Gastrocnemius medialis (tissue), 4 donors: ENCODE results near the gene HOXB5. TPM values are rescaled to one million over a fixed set of nuclear protein-coding genes. Genes with fewer than 3 reads are reported as not detected.

Experiments
- ATAC-seq, 2 donors: fragments of 150-250 bp; one replicate each; pipeline ENCODE4 v1.9.1; 2016
- DNase-seq, 2 donors: peaks; one replicate each; pipeline ENCODE4 v3.0.0-alpha.2; 2019
- H3K27ac ChIP-seq, 4 donors: fragments of 200-600 bp; sonication (generic); 1 replicate in 1 of 4; 2 replicates in 3 of 4; pipeline ENCODE4 v1.5.1; 2016 to 2018; ENCODE audit warnings: mild to moderate bottlenecking in 2 of 4, moderate library complexity in 1 of 4
- H3K27me3 ChIP-seq, 3 donors: fragments of 200-600 bp; sonication (generic) in 2 of 3; 1 replicate in 1 of 3; 2 replicates in 2 of 3; pipeline versions ENCODE4 v1.5.1 to v1.6.0; 2016 to 2019; ENCODE audit warnings: mild to moderate bottlenecking in 1 of 3, moderate library complexity in 1 of 3
- H3K36me3 ChIP-seq, 2 donors: fragments of 200-600 bp; sonication (generic) in 1 of 2; one replicate each; pipeline ENCODE4 v1.5.1; 2017 to 2018
- H3K4me1 ChIP-seq, 2 donors: fragments of 200-600 bp; sonication (generic) in 1 of 2; one replicate each; pipeline ENCODE4 v1.5.1; 2016 to 2017; ENCODE audit warnings: mild to moderate bottlenecking in 2 of 2
- H3K4me3 ChIP-seq, 4 donors: fragments of 200-600 bp; sonication (generic) in 3 of 4; 1 replicate in 1 of 4; 2 replicates in 3 of 4; pipeline ENCODE4 v1.5.1; 2016 to 2019; ENCODE audit warnings: mild to moderate bottlenecking in 2 of 4
- H3K9me3 ChIP-seq, 3 donors: fragments of 200-600 bp; sonication (generic) in 2 of 3; 1 replicate in 1 of 3; 2 replicates in 2 of 3; pipeline ENCODE4 v1.5.1; 2016 to 2019
- POLR2A ChIP-seq, 2 donors: fragments of 450-650 bp; IDR thresholded peaks; one replicate each; pipeline ENCODE4 v1.6.1; 2017; ENCODE audit warnings: antibody characterized with exemption in 2 of 2, mild to moderate bottlenecking in 2 of 2, moderate library complexity in 2 of 2
- in situ Hi-C, 4 donors: fragments of 200-750 bp; cut with MboI; loops; one replicate each; pipeline versions ENCODE4 v1.15.0 to v1.8.0; 2017; ENCODE audit warnings: low sequenced_read_pairs in 4 of 4
- intact Hi-C: fragments of 100-400 bp; cut with DNase I; formaldehyde crosslinking; loops from one replicate; pipeline ENCODE4 v1.15.1; 2023; ENCODE audit warnings: low total_unique reads
- total RNA-seq, 4 donors: library from RNA; depleted of rRNA; stranded (reverse); fragments of >200 nt; gene quantifications; one replicate each; pipeline versions ENCODE4 v1.1.0 to v1.2.3, GENCODE V29; 2016
- TF ChIP-seq, protein P1 (sequence below), 5 experiments: fragments of 450-650 bp in 3 of 5; fragments of 200-600 bp in 2 of 5; sonication (generic) in 2 of 5; IDR thresholded peaks in 4 of 5; conservative IDR thresholded peaks in 1 of 5; 1 replicate in 4 of 5; 2 replicates in 1 of 5; pipeline ENCODE4 v1.5.1; 2016 to 2019; ENCODE audit warnings: antibody characterized with exemption in 5 of 5, mild to moderate bottlenecking in 3 of 5, moderate library complexity in 3 of 5

Gene HOXB5
- total RNA-seq, 4 donors from 2014 or later, result not detected

DNA sequence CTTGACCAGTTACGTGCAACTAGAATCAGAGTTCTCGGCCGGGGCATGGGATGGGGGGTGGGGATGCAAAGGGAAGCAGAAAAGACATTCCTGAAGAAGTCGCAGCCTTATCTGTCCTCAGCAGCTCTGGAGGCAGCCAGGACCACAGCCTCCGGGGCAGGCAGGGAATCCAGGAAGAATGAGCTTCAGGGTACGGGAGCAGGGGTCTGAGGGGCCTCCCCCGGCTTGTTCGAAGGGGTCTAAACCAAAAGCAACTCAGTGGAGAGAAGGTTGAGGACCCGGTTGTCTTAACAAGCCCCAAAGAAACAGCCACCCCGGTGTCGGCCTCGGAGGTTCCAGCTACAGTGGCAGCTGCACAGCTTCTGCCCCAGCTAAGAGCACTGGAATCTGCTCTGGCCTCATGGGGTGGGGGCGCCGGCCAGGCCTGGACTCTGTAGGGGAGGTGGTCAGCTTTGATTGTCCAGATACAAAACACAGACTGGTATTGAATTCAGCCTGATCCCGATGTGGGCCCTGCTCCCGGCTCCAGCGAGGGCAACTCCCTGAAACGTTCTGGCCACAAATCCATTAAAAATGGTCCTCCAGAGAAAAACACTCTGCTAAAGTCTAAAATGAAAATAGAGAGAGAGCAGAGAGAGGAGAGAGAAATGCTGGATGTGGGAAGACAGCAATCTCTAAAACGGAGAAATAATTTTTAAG lies 23.1 kb downstream of the HOXB5 start:
- in situ Hi-C loops (no loop called here), intact Hi-C loops (no loop called here)
- peaks cover 27 to 38% (median 34%) of the 10 kb centered on the region in 3 donors for H3K27me3 ChIP-seq
- DNase-seq, result no peak
- peaks cover 0 to 12% of the 10 kb centered on the region in 2 donors for H3K4me1 ChIP-seq
- H3K4me3 ChIP-seq, result peak overlapping the region in 3 of 4 donors; percentile 7 to 35 (median 26)
- peak overlapping the region; percentile 51 to 78 (median 64) for H3K27ac ChIP-seq
- no peak for ATAC-seq
- no peaks in the 10 kb centered on the region for H3K36me3 ChIP-seq
- TF ChIP-seq, protein P1, sequence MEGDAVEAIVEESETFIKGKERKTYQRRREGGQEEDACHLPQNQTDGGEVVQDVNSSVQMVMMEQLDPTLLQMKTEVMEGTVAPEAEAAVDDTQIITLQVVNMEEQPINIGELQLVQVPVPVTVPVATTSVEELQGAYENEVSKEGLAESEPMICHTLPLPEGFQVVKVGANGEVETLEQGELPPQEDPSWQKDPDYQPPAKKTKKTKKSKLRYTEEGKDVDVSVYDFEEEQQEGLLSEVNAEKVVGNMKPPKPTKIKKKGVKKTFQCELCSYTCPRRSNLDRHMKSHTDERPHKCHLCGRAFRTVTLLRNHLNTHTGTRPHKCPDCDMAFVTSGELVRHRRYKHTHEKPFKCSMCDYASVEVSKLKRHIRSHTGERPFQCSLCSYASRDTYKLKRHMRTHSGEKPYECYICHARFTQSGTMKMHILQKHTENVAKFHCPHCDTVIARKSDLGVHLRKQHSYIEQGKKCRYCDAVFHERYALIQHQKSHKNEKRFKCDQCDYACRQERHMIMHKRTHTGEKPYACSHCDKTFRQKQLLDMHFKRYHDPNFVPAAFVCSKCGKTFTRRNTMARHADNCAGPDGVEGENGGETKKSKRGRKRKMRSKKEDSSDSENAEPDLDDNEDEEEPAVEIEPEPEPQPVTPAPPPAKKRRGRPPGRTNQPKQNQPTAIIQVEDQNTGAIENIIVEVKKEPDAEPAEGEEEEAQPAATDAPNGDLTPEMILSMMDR (IDR thresholded peaks at IDR 0.05 in 4 of 5, conservative IDR thresholded peaks at IDR 0.05 in 1 of 5), result no peak
- TF ChIP-seq POLR2A (IDR thresholded peaks at IDR 0.05), result no peak
- no peaks in the 10 kb centered on the region for H3K9me3 ChIP-seq

DNA sequence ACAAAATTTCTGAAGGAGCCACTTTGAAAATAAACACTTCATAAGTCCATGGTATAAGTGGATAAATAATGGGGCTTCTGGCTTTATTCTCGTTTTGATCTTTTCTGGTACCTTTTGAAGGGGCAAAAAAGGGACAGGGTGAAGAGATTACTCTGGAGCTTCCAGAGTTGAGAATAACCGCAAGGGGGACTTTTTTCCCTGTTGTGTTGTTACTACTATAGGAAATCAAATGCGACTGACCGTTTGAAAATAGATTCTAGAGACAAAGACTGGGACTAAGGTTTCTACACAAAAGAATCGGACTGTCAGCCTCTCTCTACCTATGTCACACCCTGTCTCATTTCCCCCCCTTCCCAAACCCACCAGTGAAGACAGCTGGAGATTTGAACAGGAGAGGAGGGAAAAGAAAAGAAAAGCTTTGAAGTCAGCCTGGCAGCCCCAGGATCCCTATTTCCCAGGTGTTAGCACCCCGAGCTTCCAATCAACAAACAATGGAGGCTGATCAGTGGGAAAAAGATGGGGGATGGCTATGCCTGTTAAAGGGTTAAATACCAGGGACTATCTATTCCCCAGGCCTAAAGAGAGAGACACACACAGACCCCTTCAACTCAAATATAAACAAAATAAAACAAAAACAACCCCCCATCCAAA lies 23.8 kb downstream of the HOXB5 start:
- H3K9me3 ChIP-seq, result no peaks in the 10 kb centered on the region
- H3K27ac ChIP-seq, result peak overlapping the region in 3 of 4 donors; percentile 57 to 78 (median 70)
- H3K4me3 ChIP-seq, result peak overlapping the region in 2 of 4 donors; percentile 26 to 35
- TF ChIP-seq POLR2A (IDR thresholded peaks at IDR 0.05), result no peak
- TF ChIP-seq, protein P1 (IDR thresholded peaks at IDR 0.05 in 4 of 5, conservative IDR thresholded peaks at IDR 0.05 in 1 of 5), result no peak
- peaks cover 0 to 12% of the 10 kb centered on the region in 2 donors for H3K4me1 ChIP-seq
- H3K36me3 ChIP-seq, result no peaks in the 10 kb centered on the region
- ATAC-seq (no peak), DNase-seq (no peak)
- peaks cover 25 to 35% (median 31%) of the 10 kb centered on the region in 3 donors for H3K27me3 ChIP-seq
- intact Hi-C loops (no loop called here), in situ Hi-C loops (no loop called here)

DNA sequence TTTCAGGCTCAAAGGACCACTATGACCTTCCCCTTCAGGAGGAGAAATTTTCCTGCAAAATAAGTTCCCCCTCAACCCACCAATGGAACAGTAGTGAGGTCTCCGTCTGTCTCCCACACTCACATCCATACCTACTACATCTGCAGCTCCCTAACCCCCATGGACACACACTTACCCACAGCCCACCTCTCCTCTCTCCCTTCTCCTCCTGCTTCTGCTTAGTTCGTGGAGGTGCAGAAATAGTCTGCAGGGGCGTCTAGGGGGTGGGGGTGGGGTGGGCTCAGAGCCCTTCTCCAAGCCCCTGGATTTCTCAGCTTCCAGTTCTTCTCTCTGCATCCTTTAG lies 24.4 kb downstream of the HOXB5 start:
- no peak for DNase-seq
- Histone ChIP-seq H3K27ac (peak overlapping the region in 3 of 4 donors; percentile 57 to 78 (median 70)), H3K36me3 (no peaks in the 10 kb centered on the region), H3K4me3 (peak overlapping the region in 3 of 4 donors; percentile 16 to 28 (median 22)), H3K27me3 (peaks cover 25 to 36% (median 32%) of the 10 kb centered on the region in 3 donors), H3K4me1 (peaks cover 0 to 12% of the 10 kb centered on the region in 2 donors), H3K9me3 (no peaks in the 10 kb centered on the region)
- ATAC-seq, result no peak
- TF ChIP-seq, protein P1 (IDR thresholded peaks at IDR 0.05 in 4 of 5, conservative IDR thresholded peaks at IDR 0.05 in 1 of 5), result no peak
- TF ChIP-seq POLR2A (IDR thresholded peaks at IDR 0.05), result no peak
- intact Hi-C loops (no loop called here), in situ Hi-C loops (no loop called here)

DNA sequence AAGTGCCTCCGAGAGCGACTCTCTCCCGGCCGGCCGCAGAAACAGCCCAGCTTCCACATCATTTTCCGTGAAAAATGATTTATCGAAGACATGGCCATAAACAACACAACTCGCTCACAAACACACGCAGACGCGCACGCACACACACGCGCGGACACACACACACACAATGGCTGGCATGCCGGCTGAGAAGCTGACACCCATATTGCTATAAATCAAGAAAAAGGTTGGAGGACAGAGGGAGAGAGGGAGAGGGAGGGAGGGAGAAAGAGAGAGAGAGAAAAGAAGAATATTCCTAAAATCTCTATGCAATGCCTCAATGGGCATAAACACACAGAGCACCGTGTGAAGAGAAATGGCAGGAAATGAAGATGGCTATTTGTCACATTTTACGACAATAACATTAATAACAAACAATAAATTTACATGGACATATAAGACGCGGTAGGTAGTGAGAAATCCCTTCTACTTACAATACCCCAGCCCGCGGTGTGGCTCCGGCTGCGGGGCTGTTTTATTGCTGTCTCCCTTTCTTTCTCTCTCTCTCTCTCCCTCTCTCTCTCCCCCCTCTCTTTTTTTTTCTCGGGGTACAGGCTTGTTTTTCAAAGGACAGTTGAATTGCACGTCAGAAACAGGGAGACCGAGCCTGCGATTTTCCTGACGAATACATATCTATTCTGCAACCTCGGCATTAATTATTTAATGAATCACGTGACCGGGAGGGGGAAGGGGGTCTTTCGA lies 24.9 kb downstream of the HOXB5 start:
- peaks cover 0 to 12% of the 10 kb centered on the region in 2 donors for H3K4me1 ChIP-seq
- peak overlapping the region in 3 of 4 donors; percentile 22 to 37 (median 28) for H3K4me3 ChIP-seq
- no peak for ATAC-seq
- H3K27me3 ChIP-seq, result peaks cover 25 to 35% (median 29%) of the 10 kb centered on the region in 3 donors
- in situ Hi-C loops (no loop called here), intact Hi-C loops (no loop called here)
- H3K27ac ChIP-seq, result peak overlapping the region in 3 of 4 donors; percentile 57 to 78 (median 70)
- no peaks in the 10 kb centered on the region for H3K36me3 ChIP-seq
- no peaks in the 10 kb centered on the region for H3K9me3 ChIP-seq
- DNase-seq, result no peak
- TF ChIP-seq, protein P1 (IDR thresholded peaks at IDR 0.05 in 4 of 5, conservative IDR thresholded peaks at IDR 0.05 in 1 of 5), result no peak
- no peak for TF ChIP-seq POLR2A (IDR thresholded peaks at IDR 0.05)
